Measurements from ENCODE around the gene BCAM.

- TF ChIP-seq, protein P1, sequence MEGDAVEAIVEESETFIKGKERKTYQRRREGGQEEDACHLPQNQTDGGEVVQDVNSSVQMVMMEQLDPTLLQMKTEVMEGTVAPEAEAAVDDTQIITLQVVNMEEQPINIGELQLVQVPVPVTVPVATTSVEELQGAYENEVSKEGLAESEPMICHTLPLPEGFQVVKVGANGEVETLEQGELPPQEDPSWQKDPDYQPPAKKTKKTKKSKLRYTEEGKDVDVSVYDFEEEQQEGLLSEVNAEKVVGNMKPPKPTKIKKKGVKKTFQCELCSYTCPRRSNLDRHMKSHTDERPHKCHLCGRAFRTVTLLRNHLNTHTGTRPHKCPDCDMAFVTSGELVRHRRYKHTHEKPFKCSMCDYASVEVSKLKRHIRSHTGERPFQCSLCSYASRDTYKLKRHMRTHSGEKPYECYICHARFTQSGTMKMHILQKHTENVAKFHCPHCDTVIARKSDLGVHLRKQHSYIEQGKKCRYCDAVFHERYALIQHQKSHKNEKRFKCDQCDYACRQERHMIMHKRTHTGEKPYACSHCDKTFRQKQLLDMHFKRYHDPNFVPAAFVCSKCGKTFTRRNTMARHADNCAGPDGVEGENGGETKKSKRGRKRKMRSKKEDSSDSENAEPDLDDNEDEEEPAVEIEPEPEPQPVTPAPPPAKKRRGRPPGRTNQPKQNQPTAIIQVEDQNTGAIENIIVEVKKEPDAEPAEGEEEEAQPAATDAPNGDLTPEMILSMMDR (IDR thresholded peaks at IDR 0.05) = no peak
- TF ChIP-seq EP300 (IDR thresholded peaks at IDR 0.05) (no peak), POLR2A (IDR thresholded peaks at IDR 0.05) (no peak), POLR2AphosphoS5 (IDR thresholded peaks at IDR 0.05) (no peak)
Measured at GRCh38 chr19:44866664-44867063, 57.8 kb downstream of the BCAM start.

Data from gastroesophageal sphincter (tissue), 3 donors.